Activated CD8-positive, alpha-beta memory T cell treated with anti-CD3 and anti-CD28 coated beads, Interleukin-2, amount 50 U/mL, for 1 hour (primary cell): ENCODE measurements around the gene PLCG2.
"Not testable (repeated sequence)": the region's sequence is repeated elsewhere in the genome, so short reads cannot be mapped to it uniquely, and the experiment has no call there.

Experiments
- DNase-seq: peaks from one replicate; pipeline ENCODE4 v3.0.0-alpha.2; 2020; ENCODE audit errors: extremely low read depth

Gene PLCG2

GRCh38 chr16:81877490-81877889 is 98.4 kb downstream of the PLCG2 start:
- DNase-seq, result not testable (repeated sequence)

GRCh38 chr16:81878529-81878928 is 99.4 kb downstream of the PLCG2 start:
- no peak for DNase-seq

GRCh38 chr16:81879625-81880024 is 100.5 kb downstream of the PLCG2 start:
- DNase-seq, result no peak

GRCh38 chr16:81880816-81881215 is 101.7 kb downstream of the PLCG2 start:
- DNase-seq, result no peak

GRCh38 chr16:81881228-81881627 is 102.1 kb downstream of the PLCG2 start:
- no peak for DNase-seq

- DNase-seq, result no peak
Measured at GRCh38 chr16:81882559-81882958, 103.5 kb downstream of the PLCG2 start.

GRCh38 chr16:81883235-81883634 is 104.1 kb downstream of the PLCG2 start:
- no peak for DNase-seq

- DNase-seq, result no peak
Measured at GRCh38 chr16:81885976-81886586, 107.0 kb downstream of the PLCG2 start.

- no peak for DNase-seq
Measured at GRCh38 chr16:81888520-81889394, 109.7 kb downstream of the PLCG2 start.

- DNase-seq, result no peak
Measured at GRCh38 chr16:81891736-81892364, 112.8 kb downstream of the PLCG2 start.

GRCh38 chr16:81894592-81894991 is 115.5 kb downstream of the PLCG2 start:
- no peak for DNase-seq

- no peak for DNase-seq
Measured at GRCh38 chr16:81896902-81897301, 117.8 kb downstream of the PLCG2 start.

- DNase-seq, result no peak
Measured at GRCh38 chr16:81899601-81900000, 120.5 kb downstream of the PLCG2 start.

- no peak for DNase-seq
Measured at GRCh38 chr16:81900014-81900413, 120.9 kb downstream of the PLCG2 start.

- no peak for DNase-seq
Measured at GRCh38 chr16:81900456-81900855, 121.4 kb downstream of the PLCG2 start.

- no peak for DNase-seq
Measured at GRCh38 chr16:81901484-81901883, 122.4 kb downstream of the PLCG2 start.

- DNase-seq, result no peak
Measured at GRCh38 chr16:81902025-81902424, 122.9 kb downstream of the PLCG2 start.

- no peak for DNase-seq
Measured at GRCh38 chr16:81904320-81904719, 125.2 kb downstream of the PLCG2 start.

- no peak for DNase-seq
Measured at GRCh38 chr16:81905277-81905676, 126.2 kb downstream of the PLCG2 start.

- DNase-seq, result no peak
Measured at GRCh38 chr16:81907681-81908080, 128.6 kb downstream of the PLCG2 start.

GRCh38 chr16:81908466-81909262 is 129.6 kb downstream of the PLCG2 start:
- no peak for DNase-seq

GRCh38 chr16:81910366-81910885 is 131.3 kb downstream of the PLCG2 start:
- no peak for DNase-seq
